ENCODE results near the gene PTH2. TPM values are rescaled to one million over a fixed set of nuclear protein-coding genes. Genes with fewer than 3 reads are reported as not detected.

The PTH2 gene
- total and polyA plus RNA-seq, 10 of the 15 experiments (the other 5 are each of a cell fraction or from before 2014, with no cell fraction given) = not detected

GRCh38 chr19:49468746-49469447 lies 45.7 kb upstream of the PTH2 start (continued):
- TF ChIP-seq IRF3 (IDR thresholded peaks at IDR 0.05) (no peak), ZBTB11 (CRISPR knock-in tag; IDR thresholded peaks at IDR 0.05) (no peak), CBX3 (IDR thresholded peaks at IDR 0.05; ENCODE audit: borderline replicate concordance, low read depth) (no peak), BRCA1 (IDR thresholded peaks at IDR 0.05; ENCODE audit: low read depth, low read length) (no peak), IRF5 (IDR thresholded peaks at IDR 0.05; ENCODE audit: borderline replicate concordance) (no peak), USF1 (IDR thresholded peaks at IDR 0.05; ENCODE audit: borderline replicate concordance, extremely low read length, insufficient read depth, low read depth, low read length) (no peak), TBL1XR1 (IDR thresholded peaks at IDR 0.05; ENCODE audit: low read depth, low read length) (peak; percentile 20; the same call in 1 of the 2 replicates), SREBF1 (IDR thresholded peaks at IDR 0.05; ENCODE audit: low read length) (no peak), E2F4 (IDR thresholded peaks at IDR 0.05; ENCODE audit: low read depth, low read length) (no peak), POLR2A (IDR thresholded peaks at IDR 0.05; ENCODE audit: low read depth, low read length) (no peak), MAX (IDR thresholded peaks at IDR 0.05; ENCODE audit: low read depth, low read length) (no peak), GABPA (IDR thresholded peaks at IDR 0.05; ENCODE audit: low read depth) (no peak), HSF1 (IDR thresholded peaks at IDR 0.05; ENCODE audit: low read depth, low read length) (no peak), JUNB (IDR thresholded peaks at IDR 0.05) (peak; percentile 22; the same call in 1 of the 2 replicates), LARP7 (IDR thresholded peaks at IDR 0.05) (no peak), CBFB (IDR thresholded peaks at IDR 0.05; ENCODE audit: low read depth) (peak; percentile 88)

All from GM12878 (cell line).